HFF-Myc (cell line): Measurements from ENCODE around the gene RABL2B.
"Not testable (repeated sequence)": the region's sequence is repeated elsewhere in the genome, so short reads cannot be mapped to it uniquely, and the experiment has no call there.

ENCODE experiments used
- DNase-seq: peaks from one replicate; pipeline ENCODE4 v3.0.0-alpha.2; 2011; ENCODE audit warnings: low read depth; ENCODE audit errors: extremely low read depth
- H3K4me3 ChIP-seq: replicated peaks from 2 replicates; pipeline ENCODE4 v1.5.1; 2011; ENCODE audit warnings: low read depth, mild to moderate bottlenecking, control low read depth, low read length
- TF ChIP-seq, protein P1 (sequence below): IDR thresholded peaks from 2 replicates; pipeline ENCODE4 v1.5.1; 2012; ENCODE audit warnings: mild to moderate bottlenecking, low read depth, low read length, control low read depth; ENCODE audit errors: missing control alignments

RABL2B gene

DNA sequence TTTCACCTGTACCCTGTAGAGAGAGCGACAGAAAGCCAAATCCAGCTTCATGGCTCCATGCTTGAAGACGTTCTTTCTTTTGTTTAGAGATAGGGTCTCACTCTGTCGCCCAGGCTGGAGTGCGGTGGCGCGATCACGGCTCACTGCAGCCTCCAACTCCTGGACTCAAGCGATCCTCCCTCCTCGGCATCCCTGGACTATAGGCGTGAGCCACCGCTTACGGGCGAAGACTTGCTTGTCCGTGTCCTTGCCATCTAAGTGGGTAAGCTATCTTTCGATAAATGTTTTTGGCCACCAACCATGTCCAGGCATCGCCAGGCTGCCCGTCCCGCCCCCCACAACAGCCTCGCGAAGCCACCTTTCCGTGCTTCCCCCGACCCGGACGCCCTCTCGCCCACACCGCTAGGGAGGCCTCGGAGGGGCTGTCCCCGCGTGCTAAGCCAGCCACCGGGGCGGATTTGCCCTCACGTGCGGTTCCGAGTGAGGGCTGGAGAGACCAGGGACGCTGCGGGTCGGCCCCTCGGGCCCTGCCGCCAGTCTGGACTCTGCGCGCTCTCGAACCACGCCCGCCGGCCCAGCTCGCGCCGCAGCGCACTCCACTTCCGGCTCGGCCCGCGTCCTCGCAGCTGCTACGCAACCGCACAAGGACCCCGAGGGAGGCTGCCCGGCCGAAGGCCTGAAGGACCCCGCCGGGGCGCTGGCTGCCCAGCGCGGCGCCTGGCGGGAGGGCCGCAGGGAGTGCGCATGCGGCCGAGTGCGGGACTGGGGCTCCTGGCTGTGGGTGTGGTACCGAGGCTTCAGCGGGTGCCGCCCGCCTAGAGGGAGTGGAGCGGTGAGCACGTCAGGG lies at the start of gene RABL2B:
Gene RABL2B, minus strand, starts transcription at position 604 of the 847 bp plus-strand sequence. CDS start 1,342 bp downstream, outside the sequence.
- peak; percentile 69 for DNase-seq
- H3K4me3 ChIP-seq = peak within 1 kb of the TSS; percentile 53

DNA sequence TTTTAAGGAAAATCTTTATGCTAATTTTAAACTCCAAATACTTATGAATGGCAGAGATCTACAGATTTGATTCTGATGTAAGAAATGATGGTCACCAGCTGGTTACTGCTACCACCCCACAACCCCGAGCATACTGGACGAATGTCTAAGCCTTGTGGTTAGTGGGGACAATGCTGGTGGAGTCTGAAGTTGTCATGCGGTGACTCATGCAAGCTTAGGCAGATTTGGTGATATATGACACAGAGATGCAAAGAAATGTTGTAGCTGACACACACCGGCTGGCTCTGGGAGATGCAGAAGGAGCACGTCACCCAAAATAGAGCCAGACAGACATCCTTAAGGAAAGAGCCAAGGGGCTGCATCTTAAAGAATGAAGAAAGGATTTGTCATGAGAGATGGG lies 3.5 kb upstream of the RABL2B start:
- DNase-seq, H3K4me3 ChIP-seq: not testable (repeated sequence)

DNA sequence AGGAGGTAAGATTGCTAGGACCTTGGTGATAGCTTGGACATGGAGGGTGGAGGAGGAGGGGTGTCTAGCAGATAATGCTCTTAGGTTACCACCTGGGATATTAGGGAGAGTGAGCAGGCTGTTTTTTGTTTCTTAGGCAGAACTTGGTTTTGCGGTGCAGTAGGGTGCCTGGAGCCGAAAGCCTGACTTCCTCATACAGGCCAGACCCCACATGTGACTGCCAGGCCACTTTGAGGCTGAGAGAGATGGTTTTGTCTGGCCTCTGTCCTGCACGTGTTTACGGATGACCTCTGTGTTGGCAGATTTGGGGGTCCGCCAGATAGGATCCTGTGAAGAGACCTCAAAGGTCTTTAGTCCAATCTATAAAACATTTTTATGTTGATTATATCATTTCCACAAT lies 1.9 kb upstream of the RABL2B start:
- DNase-seq, H3K4me3 ChIP-seq: not testable (repeated sequence)

DNA sequence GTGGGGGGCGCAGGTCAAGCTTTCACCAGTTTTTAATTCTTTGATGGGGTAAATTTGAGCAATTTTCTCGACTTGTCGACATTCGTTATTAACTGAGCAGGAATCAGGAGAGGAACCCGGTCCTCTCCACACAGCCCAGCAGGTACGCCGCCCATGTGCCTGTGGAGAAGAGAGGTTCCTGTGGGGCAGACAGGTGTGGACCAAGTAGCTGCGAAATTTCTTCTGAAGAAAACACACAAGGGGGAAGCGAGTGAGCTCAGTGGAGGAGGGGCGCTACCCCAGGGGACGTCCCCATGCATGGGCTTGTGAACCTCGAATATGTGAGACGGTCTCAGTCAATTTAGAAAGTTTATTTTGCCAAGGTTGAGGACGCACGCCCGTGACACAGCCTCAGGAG lies 442 bp upstream of the RABL2B start:
- H3K4me3 ChIP-seq = peak overlapping the region; percentile 53
- DNase-seq = not testable (repeated sequence)

DNA sequence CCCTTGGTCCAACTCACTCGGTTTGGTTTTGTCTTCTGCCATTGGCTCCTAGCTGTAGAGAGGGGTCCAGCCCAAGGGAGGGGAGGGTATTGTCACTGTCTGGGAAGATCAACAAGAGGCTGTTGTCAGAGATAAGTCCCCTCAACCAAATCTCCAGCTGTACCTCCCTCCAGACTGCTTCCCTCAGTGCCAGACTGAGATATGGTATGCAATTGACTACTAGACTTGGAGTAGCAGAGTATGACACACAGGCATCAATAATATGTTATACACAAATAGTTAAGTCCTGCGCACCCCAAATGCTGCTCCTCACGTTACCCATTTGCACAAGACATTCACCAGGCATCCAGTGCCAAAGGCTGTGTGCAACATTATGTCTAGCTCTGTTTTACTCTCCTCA lies 1.2 kb downstream of the RABL2B start:
- 0 out of 2 replicates have a peak overlapping the region, but pooled peaks have one; percentile 19 for H3K4me3 ChIP-seq
- DNase-seq = not testable (repeated sequence)

DNA sequence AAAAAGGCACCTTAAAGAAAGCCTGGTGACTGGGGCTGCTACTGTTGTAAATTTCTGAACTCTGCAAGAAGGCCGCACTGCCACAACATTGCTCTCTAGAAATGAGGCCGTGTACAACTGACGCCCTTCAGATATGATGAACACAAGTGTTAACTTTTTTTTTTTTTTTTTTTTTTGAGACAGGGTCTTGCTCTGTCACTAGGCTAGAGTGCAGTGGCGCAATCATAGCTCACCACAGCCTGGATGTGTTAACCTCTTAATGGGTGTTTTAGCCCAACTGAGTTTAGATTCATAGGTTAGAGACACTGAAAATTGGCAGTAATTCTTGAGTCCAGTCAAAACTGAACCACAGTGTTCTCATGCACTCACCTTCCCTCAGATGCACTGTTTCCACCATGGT lies 3.2 kb downstream of the RABL2B start:
- DNase-seq, H3K4me3 ChIP-seq: not testable (repeated sequence)

DNA sequence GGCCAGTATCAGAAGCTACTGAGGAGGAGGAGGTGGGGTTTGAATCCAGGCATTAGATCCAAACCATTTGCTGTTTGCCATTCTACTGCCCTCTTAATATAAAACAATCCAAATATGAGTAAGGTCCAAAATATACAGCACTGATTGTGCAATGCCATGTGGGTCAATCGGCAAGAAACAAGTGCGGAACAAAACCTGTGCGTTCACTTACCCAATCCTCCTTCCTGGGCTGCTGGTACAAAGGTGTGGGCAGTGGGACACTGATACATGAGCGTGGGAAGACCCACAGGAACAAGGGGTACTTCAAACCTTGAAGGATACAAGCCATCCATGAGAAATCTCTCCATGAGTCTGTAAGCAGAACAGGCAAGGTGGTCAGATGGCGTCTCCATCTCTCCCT lies 5.8 kb downstream of the RABL2B start:
- H3K4me3 ChIP-seq, DNase-seq: not testable (repeated sequence)

DNA sequence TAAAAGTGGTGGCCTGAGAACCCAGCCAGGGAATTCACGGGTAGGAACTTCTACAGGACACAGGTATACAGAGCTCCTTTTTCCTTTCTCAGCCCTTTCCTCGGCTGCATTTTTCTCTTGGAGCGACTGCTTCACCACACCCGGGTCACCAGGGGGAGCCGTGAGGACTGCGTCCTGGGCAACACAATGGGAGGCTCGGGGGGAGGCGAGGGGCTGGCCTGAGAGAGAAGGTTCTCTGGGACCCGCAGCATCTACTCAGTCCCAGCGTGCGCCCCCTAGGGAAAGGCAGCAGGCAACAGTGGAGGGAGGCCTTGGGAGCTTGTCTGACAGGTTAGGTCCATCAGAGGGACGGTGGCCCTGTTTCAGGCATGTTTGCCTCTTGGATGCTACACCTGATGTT lies 8.3 kb downstream of the RABL2B start:
- not testable (repeated sequence) for H3K4me3 ChIP-seq, DNase-seq
- TF ChIP-seq, protein P1, sequence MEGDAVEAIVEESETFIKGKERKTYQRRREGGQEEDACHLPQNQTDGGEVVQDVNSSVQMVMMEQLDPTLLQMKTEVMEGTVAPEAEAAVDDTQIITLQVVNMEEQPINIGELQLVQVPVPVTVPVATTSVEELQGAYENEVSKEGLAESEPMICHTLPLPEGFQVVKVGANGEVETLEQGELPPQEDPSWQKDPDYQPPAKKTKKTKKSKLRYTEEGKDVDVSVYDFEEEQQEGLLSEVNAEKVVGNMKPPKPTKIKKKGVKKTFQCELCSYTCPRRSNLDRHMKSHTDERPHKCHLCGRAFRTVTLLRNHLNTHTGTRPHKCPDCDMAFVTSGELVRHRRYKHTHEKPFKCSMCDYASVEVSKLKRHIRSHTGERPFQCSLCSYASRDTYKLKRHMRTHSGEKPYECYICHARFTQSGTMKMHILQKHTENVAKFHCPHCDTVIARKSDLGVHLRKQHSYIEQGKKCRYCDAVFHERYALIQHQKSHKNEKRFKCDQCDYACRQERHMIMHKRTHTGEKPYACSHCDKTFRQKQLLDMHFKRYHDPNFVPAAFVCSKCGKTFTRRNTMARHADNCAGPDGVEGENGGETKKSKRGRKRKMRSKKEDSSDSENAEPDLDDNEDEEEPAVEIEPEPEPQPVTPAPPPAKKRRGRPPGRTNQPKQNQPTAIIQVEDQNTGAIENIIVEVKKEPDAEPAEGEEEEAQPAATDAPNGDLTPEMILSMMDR = peak; percentile 68

DNA sequence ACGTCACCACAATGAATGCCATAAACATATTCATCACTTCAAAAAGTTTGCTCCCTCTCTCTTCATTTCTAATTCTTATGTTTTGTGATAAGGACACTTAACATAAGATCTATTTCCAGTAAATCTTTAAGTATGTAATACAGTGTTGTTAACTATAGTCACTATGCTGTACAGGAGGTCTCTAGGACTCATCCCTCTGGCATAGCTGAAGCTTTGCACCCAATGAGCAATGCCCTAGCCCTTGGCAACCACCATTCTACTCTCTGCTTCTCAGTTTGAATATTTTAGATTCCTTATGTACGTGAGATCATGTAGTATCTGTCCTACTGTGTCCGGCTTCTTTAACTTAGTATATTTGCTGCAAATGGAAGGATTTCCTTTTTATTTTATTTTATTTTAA lies 19.1 kb downstream of the RABL2B start:
- not testable (repeated sequence) for DNase-seq, H3K4me3 ChIP-seq

DNA sequence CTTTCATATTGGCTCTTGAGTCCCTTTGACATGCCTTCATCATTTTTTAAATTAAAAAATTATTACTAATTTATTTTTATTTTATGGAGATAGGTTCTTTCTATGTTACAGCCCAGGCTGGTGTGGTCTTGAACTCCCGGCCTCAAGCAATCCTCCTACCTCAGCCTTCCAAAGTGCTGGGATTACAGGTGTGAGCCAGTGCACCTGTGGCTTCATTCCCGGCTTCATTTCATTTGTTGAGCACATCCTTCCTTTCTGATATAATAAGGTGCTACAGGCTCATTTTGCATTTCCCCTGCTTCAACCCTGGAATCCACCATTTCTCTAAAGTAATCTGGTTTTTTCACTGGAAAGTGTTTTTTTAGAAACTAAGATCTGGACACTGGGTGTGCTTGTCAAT lies 21.6 kb downstream of the RABL2B start:
- H3K4me3 ChIP-seq, DNase-seq: not testable (repeated sequence)

DNA sequence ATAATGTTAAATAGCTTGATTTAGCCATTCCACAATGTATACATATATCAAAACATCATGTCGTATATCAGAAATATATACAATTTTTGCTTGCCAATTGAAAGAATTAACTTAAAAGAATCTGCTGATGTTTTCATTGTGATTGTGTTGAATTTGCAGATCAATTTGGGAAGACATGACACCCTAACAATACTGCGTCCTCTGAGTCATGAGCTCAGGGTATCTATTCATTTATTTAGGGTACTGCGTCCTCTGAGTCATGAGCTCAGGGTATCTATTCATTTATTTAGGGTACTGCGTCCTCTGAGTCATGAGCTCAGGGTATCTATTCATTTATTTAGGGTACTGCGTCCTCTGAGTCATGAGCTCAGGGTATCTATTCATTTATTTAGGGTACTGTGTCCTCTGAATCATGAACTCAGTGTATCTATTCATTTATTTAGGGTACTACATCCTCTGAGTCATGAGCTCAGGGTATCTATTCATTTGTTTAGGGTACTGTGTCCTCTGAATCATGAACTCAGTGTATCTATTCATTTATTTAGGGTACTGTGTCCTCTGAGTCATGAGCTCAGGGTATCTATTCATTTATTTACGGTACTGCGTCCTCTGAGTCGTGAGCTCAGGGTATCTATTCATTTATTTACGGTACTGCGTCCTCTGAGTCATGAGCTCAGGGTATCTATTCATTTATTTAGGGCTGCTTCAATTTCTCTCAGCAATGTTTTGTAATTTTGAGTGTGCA lies 23.7 kb downstream of the RABL2B start:
- not testable (repeated sequence) for H3K4me3 ChIP-seq, DNase-seq

DNA sequence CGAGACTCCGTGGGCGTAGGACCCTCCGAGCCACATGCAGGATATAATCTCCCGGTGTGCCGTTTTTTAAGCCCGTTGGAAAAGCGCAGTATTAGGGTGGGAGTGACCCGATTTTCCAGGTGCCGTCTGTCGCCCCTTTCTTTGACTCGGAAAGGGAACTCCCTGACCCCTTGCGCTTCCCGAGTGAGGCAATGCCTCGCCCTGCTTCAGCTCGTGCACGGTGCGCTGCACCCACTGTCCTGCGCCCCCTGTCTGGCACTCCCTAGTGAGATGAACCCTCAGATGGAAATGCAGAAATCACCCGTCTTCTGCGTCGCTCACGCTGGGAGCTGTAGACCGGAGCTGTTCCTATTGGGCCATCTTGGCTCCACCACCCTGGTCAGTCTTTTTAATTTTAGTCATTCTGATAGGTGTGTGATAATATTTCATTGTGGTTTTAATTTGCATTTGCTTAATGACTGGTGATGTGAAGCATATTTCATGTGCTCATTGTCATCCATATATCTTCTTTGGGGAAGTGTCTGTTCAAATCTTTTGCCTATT lies 26.4 kb downstream of the RABL2B start:
- DNase-seq = not testable (repeated sequence)
- peak overlapping the region; percentile 36 for H3K4me3 ChIP-seq

DNA sequence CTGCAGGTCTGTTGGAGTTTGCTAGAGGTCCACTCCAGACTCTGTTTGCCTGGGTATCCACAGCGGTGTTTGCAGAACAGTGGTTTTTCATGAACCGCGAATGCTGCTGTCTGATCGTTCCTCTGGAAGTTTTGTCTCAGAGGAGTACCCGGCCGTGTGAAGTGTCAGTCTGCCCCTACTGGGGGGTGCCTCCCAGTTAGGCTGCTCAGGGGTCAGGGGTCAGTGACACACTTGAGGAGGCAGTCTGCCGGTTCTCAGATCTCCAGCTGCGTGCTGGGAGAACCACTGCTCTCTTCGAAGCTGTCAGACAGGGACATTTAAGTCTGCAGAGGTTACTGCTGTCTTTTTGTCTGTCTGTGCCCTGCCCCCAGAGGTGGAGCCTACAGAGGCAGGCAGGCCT lies 27.0 kb downstream of the RABL2B start:
- DNase-seq = not testable (repeated sequence)
- peak overlapping the region; percentile 36; the same call in 1 of the 2 replicates for H3K4me3 ChIP-seq

DNA sequence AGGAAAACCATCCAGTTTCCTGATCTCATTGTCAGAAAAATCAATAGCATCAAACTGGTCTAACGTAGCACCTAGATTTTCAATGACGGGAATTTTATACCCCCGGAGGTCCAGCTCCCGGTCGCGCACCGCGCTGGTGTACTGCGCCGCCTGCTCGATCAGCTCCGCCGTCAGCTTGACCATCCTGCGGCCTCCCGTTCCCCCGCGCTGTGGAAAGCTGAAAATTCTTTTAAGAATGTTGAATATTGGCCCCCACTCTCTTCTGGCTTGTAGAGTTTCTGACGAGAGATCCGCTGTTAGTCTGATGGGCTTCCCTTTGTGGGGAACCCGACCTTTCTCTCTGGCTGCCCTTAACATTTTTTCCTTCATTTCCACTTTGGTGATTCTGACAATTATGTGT lies 28.2 kb downstream of the RABL2B start:
- DNase-seq, H3K4me3 ChIP-seq: not testable (repeated sequence)

DNA sequence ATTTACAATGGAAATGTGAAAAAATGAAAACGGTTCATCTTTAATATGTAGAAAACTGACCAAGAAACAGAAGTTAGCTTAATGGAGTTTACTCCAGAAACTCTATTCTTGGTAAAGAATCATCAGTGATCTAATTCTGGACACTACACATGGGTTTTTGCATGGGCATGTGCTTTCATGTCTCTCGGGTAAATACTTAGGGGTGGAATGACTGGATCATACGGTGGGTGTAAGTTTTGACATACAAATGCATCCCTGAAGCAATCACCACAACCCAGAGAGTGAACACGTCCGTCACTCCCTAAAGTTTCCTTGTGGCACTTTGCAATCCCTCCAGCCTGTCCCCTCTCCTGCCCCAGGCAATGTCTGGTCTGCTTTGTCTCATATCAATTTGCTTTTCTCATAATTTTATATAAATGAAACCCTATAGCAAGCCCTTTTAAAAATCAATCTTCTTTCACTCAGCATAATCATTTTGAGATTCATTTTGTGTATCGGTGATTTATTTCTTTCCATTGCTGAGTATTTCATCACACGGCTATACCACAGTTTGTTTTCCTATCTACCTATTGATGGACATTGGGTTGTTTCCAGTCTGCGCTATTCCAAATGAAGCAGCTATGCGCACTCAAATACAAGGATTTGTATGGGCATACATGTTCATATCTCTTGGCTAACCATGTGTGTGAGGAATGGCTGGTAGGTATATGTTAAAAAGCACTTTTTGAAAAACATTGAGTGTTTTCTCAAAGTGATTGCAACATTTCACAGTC lies 33.9 kb downstream of the RABL2B start:
- DNase-seq, H3K4me3 ChIP-seq: not testable (repeated sequence)

DNA sequence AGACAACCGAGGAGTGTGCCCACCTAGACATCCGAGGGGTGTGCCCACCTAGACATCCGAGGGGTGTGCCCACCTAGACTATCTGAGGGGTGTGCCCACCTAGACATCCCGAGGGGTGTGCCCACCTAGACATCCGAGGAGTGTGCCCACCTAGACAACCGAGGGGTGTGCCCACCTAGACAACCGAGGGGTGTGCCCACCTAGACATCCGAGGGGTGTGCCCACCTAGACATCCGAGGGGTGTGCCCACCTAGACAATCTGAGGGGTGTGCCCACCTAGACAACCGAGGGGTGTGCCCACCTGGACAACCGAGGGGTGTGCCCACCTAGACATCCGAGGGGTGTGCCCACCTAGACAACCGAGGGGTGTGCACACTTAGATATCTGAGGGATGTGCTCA lies 34.8 kb downstream of the RABL2B start:
- not testable (repeated sequence) for DNase-seq, H3K4me3 ChIP-seq

DNA sequence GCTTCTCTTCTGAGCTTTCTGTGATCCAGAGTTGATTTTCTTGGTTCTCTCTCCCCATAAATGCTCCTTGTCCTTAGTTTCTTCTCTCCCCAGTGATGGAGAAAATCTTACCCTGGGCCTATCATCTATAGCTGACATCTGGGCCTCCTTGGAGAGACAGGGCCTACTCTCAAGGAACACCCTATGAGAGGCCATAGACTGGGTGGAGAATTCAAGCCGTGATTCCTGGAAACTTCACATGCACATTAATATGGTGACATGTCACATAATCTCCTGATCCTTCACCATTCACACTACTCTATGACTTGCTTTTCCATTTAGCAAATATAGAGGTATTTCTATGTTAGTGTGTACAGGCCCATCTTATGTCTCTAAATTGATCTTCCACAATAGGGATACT lies 35.9 kb downstream of the RABL2B start:
- DNase-seq, H3K4me3 ChIP-seq: not testable (repeated sequence)
